Measurements from ENCODE around the gene ARMC10. TPM values are rescaled to one million over a fixed set of nuclear protein-coding genes. Genes with fewer than 3 reads are reported as not detected.

The ARMC10 gene
- total and polyA plus RNA-seq, 9 of the 15 experiments (the other 6 are each of a cell fraction or from before 2014, with no cell fraction given), result 17.0 to 113 (median 72.6) TPM

GRCh38 chr7:103074519-103075336 is at the start of gene ARMC10, which contains the start of gene FBXL13 (continued):
- TF ChIP-seq ATF3 (IDR thresholded peaks at IDR 0.05) (no peak), ATF3 (CRISPR knock-in tag; conservative IDR thresholded peaks at IDR 0.05) (peak; percentile 76), CBX1 (IDR thresholded peaks at IDR 0.05; ENCODE audit: low read depth) (peak; percentile 41; the same call in 1 of the 2 replicates), KLF13 (tag; IDR thresholded peaks at IDR 0.05; ENCODE audit: borderline replicate concordance, low read depth) (peak; percentile 95), ZBTB26 (CRISPR knock-in tag; IDR thresholded peaks at IDR 0.05) (0 out of 2 replicates have a peak, but pooled peaks have one; percentile 74), ELF2 (CRISPR knock-in tag; IDR thresholded peaks at IDR 0.05) (peak; percentile 82), UBTF (IDR thresholded peaks at IDR 0.05; ENCODE audit: borderline replicate concordance in 1 of 2, low read depth in 2 of 2, low read length in 2 of 2) (peak; percentile 33 to 88; a peak in 2 of 4 replicates), MBD2 (IDR thresholded peaks at IDR 0.05; ENCODE audit: borderline replicate concordance, low read depth) (peak; percentile 65; the same call in 1 of the 2 replicates), THRB (CRISPR knock-in tag; conservative IDR thresholded peaks at IDR 0.05) (peak; percentile 75; the same call in 1 of the 2 replicates), ZNF778 (CRISPR knock-in tag; IDR thresholded peaks at IDR 0.05) (no peak), NFIC (IDR thresholded peaks at IDR 0.05) (peak; percentile 39), ZKSCAN1 (IDR thresholded peaks at IDR 0.05; ENCODE audit: low read depth, low read length) (no peak), LARP7 (IDR thresholded peaks at IDR 0.05) (no peak), CREB1 (IDR thresholded peaks at IDR 0.05) (peak; percentile 65), CREB1 (CRISPR knock-in tag; IDR thresholded peaks at IDR 0.05) (peak; percentile 78; the same call in 1 of the 2 replicates), ETV5 (CRISPR knock-in tag; IDR thresholded peaks at IDR 0.05; ENCODE audit: low read depth) (no peak), SMAD3 (CRISPR knock-in tag; conservative IDR thresholded peaks at IDR 0.05) (0 out of 2 replicates have a peak, but pooled peaks have one; percentile 42), HEY1 (CRISPR knock-in tag; IDR thresholded peaks at IDR 0.05; ENCODE audit: borderline replicate concordance) (no peak), THAP12 (CRISPR knock-in tag; IDR thresholded peaks at IDR 0.05) (peak; percentile 28; the same call in 1 of the 2 replicates), ZNF445 (CRISPR knock-in tag; IDR thresholded peaks at IDR 0.05; ENCODE audit: low read depth) (no peak)

Measured in K562 (cell line).